ENCODE data around the gene COX20. TPM values are rescaled to one million over a fixed set of nuclear protein-coding genes. Genes with fewer than 3 reads are reported as not detected.

Gene COX20
- total and polyA plus RNA-seq, 2 of the 8 experiments (the other 6 are each of a cell fraction or from before 2014, with no cell fraction given) = 17.5 to 28.8 TPM

DNA sequence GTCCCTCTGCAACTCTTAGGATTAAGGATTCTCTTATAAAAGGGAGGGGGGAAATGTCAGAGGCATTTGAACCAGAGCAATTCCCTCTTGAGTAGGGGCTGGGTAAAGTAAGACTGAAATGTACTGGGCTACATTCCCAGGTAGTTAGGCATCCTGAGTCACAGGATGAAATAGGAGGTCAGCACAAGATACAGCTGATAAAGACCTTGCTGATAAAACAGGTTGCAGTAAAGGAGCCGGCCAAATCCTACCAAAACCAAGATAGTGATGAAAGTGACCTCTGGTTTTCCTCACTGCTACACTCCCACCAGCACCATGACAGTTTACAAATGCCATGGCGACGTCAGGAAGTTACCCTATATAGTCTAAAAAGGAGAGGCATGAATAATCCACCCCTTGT, 14.3 kb upstream of the COX20 start:
- no peak for FAIRE-seq
- H3K79me2 ChIP-seq (ENCODE audit: control insufficient read depth in 1 of 2, insufficient read depth in 2 of 2, low read length in 2 of 2) = peaks cover 0 to 53% of the 10 kb centered on the region in 2 experiments; a peak in 2 of 4 replicates
- H3K36me3 ChIP-seq (ENCODE audit: control insufficient read depth in 2 of 4, insufficient read depth in 4 of 4, low read length in 3 of 4) = no peaks in the 10 kb centered on the region
- POLR2A ChIA-PET (ENCODE audit: partially characterized antibody) = interaction anchor here (0.6 to 9.1 kb wide), 3 partner anchors 10 to 85 kb away, joined by 3 to 178 read pairs (median 6); partner anchors contain the start of genes COX20 and HNRNPU
- H3K9ac ChIP-seq (replicated peaks in 1 of 4; ENCODE audit: extremely low read depth in 1 of 4, low read depth in 3 of 4, low read length in 3 of 4) = no peak overlapping the region
- peaks cover 0 to 1% of the 10 kb centered on the region in 2 experiments for H4K20me1 ChIP-seq (replicated peaks in 1 of 2; ENCODE audit: control insufficient read depth in 1 of 2, insufficient read depth in 2 of 2, low read length in 2 of 2)
- H2BK12ac ChIP-seq (ENCODE audit: low read depth, low read length) = no peak overlapping the region
- H3K27me3 ChIP-seq (replicated peaks in 1 of 4; ENCODE audit: control insufficient read depth in 3 of 4, extremely low read depth in 1 of 4, insufficient read depth in 3 of 4, low read length in 3 of 4) = no peaks in the 10 kb centered on the region
- H2BK20ac ChIP-seq (ENCODE audit: low read length) = no peak overlapping the region
- no peak for DNase-seq (ENCODE audit: low read depth in 1 of 2, low spot score in 2 of 2)
- CTCF ChIA-PET (ENCODE audit: partially characterized antibody) = interaction anchor here (1.1 kb wide), 1 partner anchor 25 kb away, joined by 4 read pairs; no protein-coding TSS in a partner anchor
- H3K4me3 ChIP-seq (ENCODE audit: extremely low read depth in 1 of 4, insufficient read depth in 2 of 4, low read depth in 3 of 4, low read length in 4 of 4) = no peak overlapping the region
- peaks cover 0 to 6% (median 4%) of the 10 kb centered on the region in 4 experiments; a peak in 4 of 7 replicates for H3K4me1 ChIP-seq (replicated peaks in 1 of 4; ENCODE audit: control insufficient read depth in 3 of 4, insufficient read depth in 4 of 4, low read length in 3 of 4)
- H3K14ac ChIP-seq (ENCODE audit: insufficient read length) = no peak overlapping the region
- H2AFZ ChIP-seq (ENCODE audit: low read length) = no peak overlapping the region
- no peak overlapping the region for H2BK120ac ChIP-seq (replicated peaks; ENCODE audit: low read depth, low read length)
- no peak overlapping the region for H3K18ac ChIP-seq (ENCODE audit: extremely low read depth, low read length)
- no peak overlapping the region for H2BK5ac ChIP-seq (ENCODE audit: low read depth, low read length)
- H4K91ac ChIP-seq (replicated peaks; ENCODE audit: insufficient read length, low read length) = no peak overlapping the region
- no peak overlapping the region for H4K5ac ChIP-seq (ENCODE audit: insufficient read length, low read depth, low read length)
- H3K23ac ChIP-seq (ENCODE audit: insufficient read length) = no peak overlapping the region
- no peak overlapping the region for H2AK5ac ChIP-seq (ENCODE audit: low read depth, low read length)
- no peak overlapping the region for H4K8ac ChIP-seq (ENCODE audit: extremely low read depth, insufficient read depth, low read length)
- no peak overlapping the region for H3K56ac ChIP-seq (replicated peaks; ENCODE audit: insufficient read length, low read depth, low read length)
- H3K79me1 ChIP-seq (ENCODE audit: low read depth, low read length) = no peaks in the 10 kb centered on the region
- H2BK15ac ChIP-seq (ENCODE audit: low read length) = no peak overlapping the region
- H3K4me2 ChIP-seq (ENCODE audit: insufficient read depth in 1 of 2, low read depth in 2 of 2, low read length in 2 of 2) = no peak overlapping the region
- H3K9me3 ChIP-seq (ENCODE audit: insufficient read depth in 2 of 2, low read depth in 1 of 2, low read length in 1 of 2) = no peaks in the 10 kb centered on the region; a peak in 1 of 4 replicates
- H3K27ac ChIP-seq (ENCODE audit: low read depth, low read length) = no peak overlapping the region
- WGBS, 2 experiments (ENCODE audit: extremely low coverage in 1 of 2, insufficient coverage in 1 of 2, insufficient read length in 1 of 2, insufficient replicate concordance in 2 of 2, low coverage in 1 of 2, low lambda C conversion rate in 2 of 2, missing lambda C conversion rate in 1 of 2) = 89% methylated on average over 3 of the region's 3 CpGs; no CpG with 5 or more reads in 1 of the 2 experiments
- H3K4ac ChIP-seq (replicated peaks; ENCODE audit: insufficient read length, low read depth, low read length) = no peak overlapping the region
- H3K23me2 ChIP-seq (ENCODE audit: low read depth, low read length) = peaks cover 5% of the 10 kb centered on the region; the same call in 1 of the 2 replicates
- no peak for TF ChIP-seq CREB1 (IDR thresholded peaks at IDR 0.05)
- TF ChIP-seq HDAC6 (IDR thresholded peaks at IDR 0.05; ENCODE audit: low read depth, low read length) = no peak
- TF ChIP-seq KDM5A (IDR thresholded peaks at IDR 0.05; ENCODE audit: low read length) = no peak
- TF ChIP-seq CBX5 (IDR thresholded peaks at IDR 0.05; ENCODE audit: low read depth, low read length) = no peak
- TF ChIP-seq, protein P1, sequence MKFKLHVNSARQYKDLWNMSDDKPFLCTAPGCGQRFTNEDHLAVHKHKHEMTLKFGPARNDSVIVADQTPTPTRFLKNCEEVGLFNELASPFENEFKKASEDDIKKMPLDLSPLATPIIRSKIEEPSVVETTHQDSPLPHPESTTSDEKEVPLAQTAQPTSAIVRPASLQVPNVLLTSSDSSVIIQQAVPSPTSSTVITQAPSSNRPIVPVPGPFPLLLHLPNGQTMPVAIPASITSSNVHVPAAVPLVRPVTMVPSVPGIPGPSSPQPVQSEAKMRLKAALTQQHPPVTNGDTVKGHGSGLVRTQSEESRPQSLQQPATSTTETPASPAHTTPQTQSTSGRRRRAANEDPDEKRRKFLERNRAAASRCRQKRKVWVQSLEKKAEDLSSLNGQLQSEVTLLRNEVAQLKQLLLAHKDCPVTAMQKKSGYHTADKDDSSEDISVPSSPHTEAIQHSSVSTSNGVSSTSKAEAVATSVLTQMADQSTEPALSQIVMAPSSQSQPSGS (IDR thresholded peaks at IDR 0.05; ENCODE audit: low read length) = no peak
- TF ChIP-seq GTF2F1 (IDR thresholded peaks at IDR 0.05; ENCODE audit: borderline replicate concordance, low read depth, low read length) = no peak
- TF ChIP-seq, protein P2, sequence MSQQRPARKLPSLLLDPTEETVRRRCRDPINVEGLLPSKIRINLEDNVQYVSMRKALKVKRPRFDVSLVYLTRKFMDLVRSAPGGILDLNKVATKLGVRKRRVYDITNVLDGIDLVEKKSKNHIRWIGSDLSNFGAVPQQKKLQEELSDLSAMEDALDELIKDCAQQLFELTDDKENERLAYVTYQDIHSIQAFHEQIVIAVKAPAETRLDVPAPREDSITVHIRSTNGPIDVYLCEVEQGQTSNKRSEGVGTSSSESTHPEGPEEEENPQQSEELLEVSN (IDR thresholded peaks at IDR 0.05) = no peak
- no peak for TF ChIP-seq TCF12 (IDR thresholded peaks at IDR 0.05; ENCODE audit: low read depth, low read length)
- no peak for TF ChIP-seq RNF2 (IDR thresholded peaks at IDR 0.05; ENCODE audit: borderline replicate concordance, low read depth, low read length, missing control alignments, poor library complexity, severe bottlenecking)
- no peak for TF ChIP-seq CHD1 (IDR thresholded peaks at IDR 0.05; ENCODE audit: low read depth, low read length)
- no peak for TF ChIP-seq SRF (IDR thresholded peaks at IDR 0.05; ENCODE audit: low read depth, low read length)
- TF ChIP-seq RFX5 (IDR thresholded peaks at IDR 0.05; ENCODE audit: borderline replicate concordance, low read depth, low read length) = no peak

All from H1 (cell line).